Measurements from ENCODE around the gene FAM162A.

DNA sequence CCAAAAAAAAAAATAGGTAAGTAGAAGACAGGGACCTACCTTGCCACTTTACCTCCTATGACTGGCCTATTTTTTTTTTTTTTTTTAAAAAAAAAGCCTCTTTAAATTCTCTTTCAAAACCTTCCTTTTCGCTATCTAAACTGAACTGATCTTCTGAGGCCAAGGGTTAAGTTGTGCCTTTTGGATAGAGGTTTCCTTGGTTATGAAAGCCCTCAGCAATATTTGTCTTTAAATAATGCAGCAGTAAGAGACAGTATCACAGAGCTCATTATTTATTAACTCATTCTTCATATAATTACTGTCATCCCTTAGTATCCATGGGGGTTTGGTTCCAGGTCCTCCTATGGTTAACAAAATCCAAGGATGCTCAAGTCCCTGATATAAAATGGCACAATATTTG is 9.9 kb upstream of the FAM162A start:
- TF ChIP-seq CTCF (IDR thresholded peaks at IDR 0.05) (no peak), POLR2A (IDR thresholded peaks at IDR 0.05) (no peak), EP300 (IDR thresholded peaks at IDR 0.05) (no peak)
